WTC11 (cell line): Measurements from ENCODE around the gene RNF208. TPM values are rescaled to one million over a fixed set of nuclear protein-coding genes. Genes with fewer than 3 reads are reported as not detected.

Experiments used
- ATAC-seq: fragments of 200-7000 bp; cut with Tn5 transposase; 2 replicates; pipeline ENCODE4 v1.10.0; 2021; ENCODE audit warnings: mild to moderate bottlenecking, moderate library complexity
- CTCF ChIA-PET: fragments of 300-600 bp; sonication (Branson Sonifier 250); formaldehyde crosslinking; loops from one replicate; lab custom pipeline; 2021; ENCODE audit warnings: antibody characterized with exemption; lab: Charles Lee
- POLR2A ChIA-PET: fragments of 350-600 bp; sonication (Branson Sonifier 250); formaldehyde crosslinking; loops from one replicate; lab custom pipeline; 2021; ENCODE audit warnings: antibody characterized with exemption; lab: Charles Lee
- DNase-seq: peaks from one replicate; pipeline ENCODE4 v3.0.0; 2021; ENCODE audit warnings: low spot score
- H3K27ac Mint-ChIP-seq: 2 replicates; pipeline ENCODE4 v1.8.0; 2021; ENCODE audit warnings: mixed read lengths
- H3K27me3 Mint-ChIP-seq: 2 replicates; pipeline ENCODE4 v1.8.0; 2021; ENCODE audit warnings: low read depth, mild to moderate bottlenecking, moderate library complexity, mixed read lengths
- H3K36me3 Mint-ChIP-seq: 2 replicates; pipeline ENCODE4 v1.8.0; 2021; ENCODE audit warnings: mixed read lengths
- H3K4me1 Mint-ChIP-seq: 2 replicates; pipeline ENCODE4 v1.8.0; 2022; ENCODE audit warnings: mixed read lengths
- H3K4me3 Mint-ChIP-seq: 2 replicates; pipeline ENCODE4 v1.8.0; 2021; ENCODE audit warnings: mild to moderate bottlenecking, moderate library complexity, mixed read lengths
- H3K9me3 Mint-ChIP-seq: 2 replicates; pipeline ENCODE4 v1.8.0; 2021; ENCODE audit warnings: mixed read lengths
- AR ChIP-seq: fragments of 250-450 bp; sonication (Bioruptor Pico); IDR thresholded peaks from 2 replicates; pipeline ENCODE4 v1.9.0; 2021; ENCODE audit warnings: mild to moderate bottlenecking
- GTF2I ChIP-seq: fragments of 250-450 bp; sonication (Bioruptor Pico); conservative IDR thresholded peaks from 2 replicates; pipeline ENCODE4 v1.4.0; 2021; ENCODE audit warnings: mild to moderate bottlenecking
- HMGA2 ChIP-seq: fragments of 250-450 bp; sonication (Bioruptor Pico); IDR thresholded peaks from 2 replicates; pipeline ENCODE4 v1.4.0; 2021; ENCODE audit warnings: mild to moderate bottlenecking, moderate library complexity
- HMGXB4 ChIP-seq: sonication (generic); formaldehyde crosslinking; IDR thresholded peaks from 2 replicates; pipeline ENCODE4 v1.8.1; 2023; ENCODE audit warnings: mild to moderate bottlenecking, moderate library complexity, missing genetic modification reagents
- IRF1 ChIP-seq: sonication (generic); formaldehyde crosslinking; IDR thresholded peaks from 2 replicates; pipeline ENCODE4 v1.8.0; 2023; ENCODE audit warnings: missing genetic modification reagents
- NFYB ChIP-seq: sonication (generic); formaldehyde crosslinking; conservative IDR thresholded peaks from 2 replicates; pipeline ENCODE4 v1.8.0; 2022; ENCODE audit warnings: low read depth, missing genetic modification reagents
- NR1H2 ChIP-seq: sonication (generic); formaldehyde crosslinking; IDR thresholded peaks from 2 replicates; pipeline ENCODE4 v1.9.0; 2021; ENCODE audit warnings: mild to moderate bottlenecking, moderate library complexity, missing genetic modification reagents
- NR2C2 ChIP-seq: sonication (generic); formaldehyde crosslinking; IDR thresholded peaks from 2 replicates; pipeline ENCODE4 v1.8.0; 2022; ENCODE audit warnings: mild to moderate bottlenecking, missing genetic modification reagents
- PREB ChIP-seq: sonication (generic); formaldehyde crosslinking; IDR thresholded peaks from 2 replicates; pipeline ENCODE4 v1.8.1; 2022; ENCODE audit warnings: mild to moderate bottlenecking, missing genetic modification reagents, moderate library complexity, borderline replicate concordance
- ZNF219 ChIP-seq: sonication (generic); formaldehyde crosslinking; IDR thresholded peaks from 2 replicates; pipeline ENCODE4 v1.8.0; 2023; ENCODE audit warnings: missing genetic modification reagents, mild to moderate bottlenecking, borderline replicate concordance
- ZNF281 ChIP-seq: sonication (generic); formaldehyde crosslinking; IDR thresholded peaks from 2 replicates; pipeline ENCODE4 v1.8.0; 2023; ENCODE audit warnings: mild to moderate bottlenecking, missing genetic modification reagents
- ZNF416 ChIP-seq: fragments of 250-450 bp; sonication (Bioruptor Pico); IDR thresholded peaks from 2 replicates; pipeline ENCODE4 v1.9.0; 2021; ENCODE audit warnings: mild to moderate bottlenecking, inconsistent platforms
- ZNF532 ChIP-seq: fragments of 250-450 bp; sonication (Bioruptor Pico); IDR thresholded peaks from 2 replicates; pipeline ENCODE4 v1.9.0; 2021; ENCODE audit warnings: mild to moderate bottlenecking, borderline replicate concordance
- total RNA-seq: library from RNA; stranded (reverse); gene quantifications from 3 replicates; pipeline ENCODE4 v1.2.3, GENCODE V29; 2021

RNF208 gene
- total RNA-seq, 1 experiment from 2014 or later, result 14.8 TPM

- no peak for TF ChIP-seq ZNF532
- no peak for TF ChIP-seq ZNF219 (CRISPR knock-in tag)
- TF ChIP-seq NR2C2 (CRISPR knock-in tag), result no peak
- TF ChIP-seq IRF1, result no peak
- TF ChIP-seq ZNF281 (CRISPR knock-in tag), result no peak
- no peak for TF ChIP-seq GTF2I (CRISPR knock-in tag)
- no peak for TF ChIP-seq AR (CRISPR knock-in tag)
- TF ChIP-seq NR1H2 (CRISPR knock-in tag), result no peak
- TF ChIP-seq NFYB (CRISPR knock-in tag), result no peak
- TF ChIP-seq PREB, result no peak
These were observed 34.8 kb upstream of the RNF208 start (continued) for GRCh38 chr9:137256856-137257255.

GRCh38 chr9:137256362-137256761, 34.3 kb upstream of the RNF208 start:
- Mint-ChIP-seq H3K27me3 (peaks cover 7% of the 10 kb centered on the region; the same call in 1 of the 2 replicates), H3K36me3 (peaks cover 16% of the 10 kb centered on the region), H3K4me1 (peaks cover 5% of the 10 kb centered on the region), H3K27ac (no peak overlapping the region), H3K4me3 (peak overlapping the region; percentile 83), H3K9me3 (no peaks in the 10 kb centered on the region)
- TF ChIP-seq HMGXB4 (CRISPR knock-in tag), result 0 out of 2 replicates have a peak, but pooled peaks have one; percentile 13
- no peak for TF ChIP-seq ZNF416 (CRISPR knock-in tag)
- no peak for TF ChIP-seq HMGA2
- CTCF ChIA-PET, result interaction anchor here (0.7 to 1.6 kb wide), 4 partner anchors 12 to 40 kb away, joined by 3 to 10 read pairs (median 7); partner anchors contain the start of gene TOR4A
- no peak for ATAC-seq
- POLR2A ChIA-PET, result interaction anchor here (1.5 kb wide), 1 partner anchor 16 kb away, joined by 8 read pairs; the partner anchor contains the start of gene TUBB4B
- DNase-seq, result no peak
